Amniotic stem cell (primary cell): Measurements from ENCODE around the gene TIMMDC1.
"Not testable (repeated sequence)": the region's sequence is repeated elsewhere in the genome, so short reads cannot be mapped to it uniquely, and the experiment has no call there.

ENCODE experiments used
- DNase-seq: peaks from one replicate; lab custom pipeline; 2025; lab: John Stamatoyannopoulos, UW

The TIMMDC1 gene

GRCh38 chr3:119557192-119557876 lies 59.0 kb downstream of the TIMMDC1 start:
- no peak for DNase-seq

- DNase-seq, result no peak
Measured at GRCh38 chr3:119557877-119558269, 59.5 kb downstream of the TIMMDC1 start.

- DNase-seq, result no peak
Measured at GRCh38 chr3:119558626-119559317, 60.4 kb downstream of the TIMMDC1 start.

- DNase-seq, result no peak
Measured at GRCh38 chr3:119559441-119559963, 61.2 kb downstream of the TIMMDC1 start, which contains the start of gene CD80. CD80 (minus strand) TSS chr3:119559614; CDS start chr3:119557728, 1,886 bp downstream.

- no peak for DNase-seq
Measured at GRCh38 chr3:119560160-119560559, 61.8 kb downstream of the TIMMDC1 start.

GRCh38 chr3:119562307-119562961 lies 64.1 kb downstream of the TIMMDC1 start:
- no peak for DNase-seq

GRCh38 chr3:119563334-119563733 lies 65.0 kb downstream of the TIMMDC1 start:
- not testable (repeated sequence) for DNase-seq

GRCh38 chr3:119569156-119569555 lies 70.8 kb downstream of the TIMMDC1 start:
- DNase-seq, result no peak

- DNase-seq, result no peak
Measured at GRCh38 chr3:119570229-119570628, 71.9 kb downstream of the TIMMDC1 start.

GRCh38 chr3:119571230-119571629 lies 72.9 kb downstream of the TIMMDC1 start:
- DNase-seq, result no peak

GRCh38 chr3:119571688-119572087 lies 73.3 kb downstream of the TIMMDC1 start:
- DNase-seq, result no peak
